Thymus (tissue), 11 donors: ENCODE measurements around the gene TXNDC11. TPM values are rescaled to one million over a fixed set of nuclear protein-coding genes. Genes with fewer than 3 reads are reported as not detected.

ENCODE experiments used
- DNase-seq, 9 donors: peaks; one replicate each; pipeline ENCODE4 v3.0.0-alpha.2; 2013; ENCODE audit warnings: low spot score in 9 of 9, low read depth in 6 of 9, missing footprints in 1 of 9
- H3K27ac ChIP-seq, 2 donors: one replicate each; pipeline ENCODE4 v1.5.1; 2013; ENCODE audit warnings: control low read depth in 1 of 2, low read depth in 1 of 2, low read length in 1 of 2, mild to moderate bottlenecking in 1 of 2, moderate library complexity in 1 of 2
- H3K27me3 ChIP-seq, 2 donors: one replicate each; pipeline ENCODE4 v1.5.1; 2013; ENCODE audit warnings: low read length in 1 of 2; ENCODE audit not compliant: control insufficient read depth in 2 of 2, insufficient read depth in 1 of 2
- H3K36me3 ChIP-seq, 2 donors: one replicate each; pipeline ENCODE4 v1.5.1; 2013; ENCODE audit warnings: low read length in 1 of 2, mild to moderate bottlenecking in 1 of 2, moderate library complexity in 1 of 2; ENCODE audit not compliant: control insufficient read depth in 2 of 2, insufficient read depth in 2 of 2
- H3K4me1 ChIP-seq, 2 donors: one replicate each; pipeline ENCODE4 v1.5.1; 2013; ENCODE audit warnings: low read length in 2 of 2; ENCODE audit not compliant: control insufficient read depth in 2 of 2, insufficient read depth in 2 of 2
- H3K4me3 ChIP-seq, 2 donors: one replicate each; pipeline ENCODE4 v1.5.1; 2013; ENCODE audit warnings: low read length in 2 of 2, control low read depth in 1 of 2, mild to moderate bottlenecking in 1 of 2
- H3K9me3 ChIP-seq, 2 donors: one replicate each; pipeline ENCODE4 v1.5.1; 2013; ENCODE audit warnings: low read length in 1 of 2, mild to moderate bottlenecking in 1 of 2; ENCODE audit not compliant: control insufficient read depth in 2 of 2, insufficient read depth in 1 of 2
- WGBS: extraction: QIAGEN DNeasy Blood & Tissue Kit; methylation state at CpG from one replicate; pipeline ENCODE4 v1.1.7; 2013; 5-methylcytosine and 5-hydroxymethylcytosine counted together
- polyA plus RNA-seq: library from polyadenylated mRNA; stranded (reverse); fragments of 200-250 nt; gene quantifications from one replicate; pipeline ENCODE4 v1.2.3, GENCODE V29; 2013
- total RNA-seq: library from RNA; stranded (reverse); fragments of 120-200 nt; gene quantifications from one replicate; pipeline ENCODE4 v1.2.4, GENCODE V29; 2013
- donor health status: healthy.

TXNDC11 gene
- total and polyA plus RNA-seq, 2 donors, result 22.9 to 46.4 TPM

- peak overlapping the region in 1 of 2 donors; percentile 18 for H3K27ac ChIP-seq
Observed at GRCh38 chr16:11675561-11676511, 66.8 kb downstream of the TXNDC11 start.

DNA sequence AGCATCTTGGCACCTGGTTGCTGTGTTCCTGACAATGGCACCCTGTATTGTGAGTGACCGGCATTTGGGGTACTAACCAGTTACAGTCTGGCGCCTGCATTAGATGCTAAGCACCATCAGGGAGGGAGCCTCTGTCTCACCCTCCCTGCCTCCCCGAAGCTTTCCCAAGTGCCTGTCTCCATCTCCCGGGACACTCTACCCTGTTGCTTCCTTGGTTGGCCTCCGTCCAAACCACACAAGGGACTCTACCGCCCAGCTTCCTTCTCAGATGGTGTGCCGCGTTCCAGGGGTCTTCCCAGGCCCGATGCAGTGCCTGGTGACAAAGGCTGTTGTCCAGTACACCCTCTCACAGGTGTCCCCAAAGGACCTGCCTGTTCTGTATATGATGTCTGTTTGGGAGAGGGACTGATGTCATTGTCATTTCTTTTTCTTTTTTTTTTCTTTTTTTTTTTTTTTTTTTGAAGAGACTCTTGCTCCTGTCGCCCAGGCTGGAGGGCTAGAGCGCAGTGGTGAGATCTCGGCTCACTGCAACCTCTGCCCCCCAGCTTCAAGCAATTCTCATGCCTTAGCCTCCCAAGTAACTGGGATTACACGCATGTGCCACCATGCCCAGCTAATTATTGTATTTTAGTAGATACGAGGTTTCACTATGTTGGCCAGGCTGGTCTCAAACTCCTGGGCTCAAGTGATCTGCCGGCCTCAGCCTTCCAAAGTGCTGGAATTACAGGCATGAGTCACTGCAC, 67.7 kb downstream of the TXNDC11 start:
- Histone ChIP-seq H3K36me3 (peaks cover 57 to 60% of the 10 kb centered on the region in 2 donors), H3K27me3 (no peaks in the 10 kb centered on the region), H3K4me1 (peaks cover 20 to 79% of the 10 kb centered on the region in 2 donors), H3K27ac (no peak overlapping the region), H3K4me3 (no peak overlapping the region), H3K9me3 (peaks cover 0 to 7% of the 10 kb centered on the region in 2 donors)
- 70% methylated on average over 15 of the region's 15 CpGs for WGBS
- DNase-seq, result no peak

More at GRCh38 chr16:11675561-11676511, 66.8 kb downstream of the TXNDC11 start:
- Histone ChIP-seq H3K27me3 (no peaks in the 10 kb centered on the region), H3K4me3 (no peak overlapping the region), H3K36me3 (peaks cover 65 to 67% of the 10 kb centered on the region in 2 donors), H3K9me3 (peaks cover 0 to 2% of the 10 kb centered on the region in 2 donors), H3K4me1 (peaks cover 17 to 75% of the 10 kb centered on the region in 2 donors)
- no peak for DNase-seq
- 92% methylated on average over 42 of the region's 42 CpGs for WGBS

DNA sequence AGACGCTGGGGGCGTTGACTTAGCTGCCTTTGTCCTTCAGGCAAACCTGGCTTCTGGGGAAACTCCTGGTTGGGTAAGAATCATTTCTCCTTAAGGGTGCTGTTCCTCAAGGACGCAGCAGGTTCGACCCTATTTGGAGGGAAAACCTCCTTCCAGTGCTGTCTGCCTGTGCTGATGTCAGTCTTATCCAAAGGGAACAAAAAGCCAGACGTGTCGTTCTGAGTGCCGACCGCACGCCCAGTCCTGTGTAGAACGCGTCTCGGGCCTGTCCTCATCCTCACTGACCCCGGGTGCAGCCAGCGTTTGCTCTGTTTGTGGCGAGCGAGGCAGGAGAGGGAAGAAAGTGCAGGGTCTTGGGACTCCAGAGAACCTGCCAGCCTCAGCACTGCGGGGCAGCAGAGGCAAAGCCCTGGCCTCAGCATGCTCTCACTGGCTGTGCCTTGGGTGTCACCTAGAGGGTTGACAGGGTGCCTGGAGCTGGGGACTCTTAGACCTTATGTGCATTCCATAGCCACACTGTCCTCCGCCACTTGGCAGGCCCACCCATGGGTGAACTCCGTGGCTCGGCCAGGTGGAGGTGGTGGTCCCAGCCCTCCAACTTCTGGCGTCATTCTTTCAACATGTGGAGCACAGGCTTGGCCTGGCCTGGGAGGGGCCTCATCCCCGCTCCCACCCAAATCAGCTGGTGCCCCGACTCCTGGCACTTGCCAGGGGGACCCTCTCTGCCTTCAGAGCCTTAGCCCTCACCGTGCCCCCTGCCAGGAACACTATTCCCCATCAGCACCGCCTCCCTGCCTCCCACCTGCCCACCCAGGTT, 68.4 kb downstream of the TXNDC11 start:
- Histone ChIP-seq H3K27me3 (no peaks in the 10 kb centered on the region), H3K4me3 (no peak overlapping the region), H3K27ac (peak overlapping the region in 1 of 2 donors; percentile 17), H3K4me1 (peaks cover 27 to 83% of the 10 kb centered on the region in 2 donors), H3K36me3 (peaks cover 49 to 52% of the 10 kb centered on the region in 2 donors), H3K9me3 (peaks cover 0 to 7% of the 10 kb centered on the region in 2 donors)
- DNase-seq, result no peak
- 93% methylated on average over 25 of the region's 25 CpGs for WGBS

DNA sequence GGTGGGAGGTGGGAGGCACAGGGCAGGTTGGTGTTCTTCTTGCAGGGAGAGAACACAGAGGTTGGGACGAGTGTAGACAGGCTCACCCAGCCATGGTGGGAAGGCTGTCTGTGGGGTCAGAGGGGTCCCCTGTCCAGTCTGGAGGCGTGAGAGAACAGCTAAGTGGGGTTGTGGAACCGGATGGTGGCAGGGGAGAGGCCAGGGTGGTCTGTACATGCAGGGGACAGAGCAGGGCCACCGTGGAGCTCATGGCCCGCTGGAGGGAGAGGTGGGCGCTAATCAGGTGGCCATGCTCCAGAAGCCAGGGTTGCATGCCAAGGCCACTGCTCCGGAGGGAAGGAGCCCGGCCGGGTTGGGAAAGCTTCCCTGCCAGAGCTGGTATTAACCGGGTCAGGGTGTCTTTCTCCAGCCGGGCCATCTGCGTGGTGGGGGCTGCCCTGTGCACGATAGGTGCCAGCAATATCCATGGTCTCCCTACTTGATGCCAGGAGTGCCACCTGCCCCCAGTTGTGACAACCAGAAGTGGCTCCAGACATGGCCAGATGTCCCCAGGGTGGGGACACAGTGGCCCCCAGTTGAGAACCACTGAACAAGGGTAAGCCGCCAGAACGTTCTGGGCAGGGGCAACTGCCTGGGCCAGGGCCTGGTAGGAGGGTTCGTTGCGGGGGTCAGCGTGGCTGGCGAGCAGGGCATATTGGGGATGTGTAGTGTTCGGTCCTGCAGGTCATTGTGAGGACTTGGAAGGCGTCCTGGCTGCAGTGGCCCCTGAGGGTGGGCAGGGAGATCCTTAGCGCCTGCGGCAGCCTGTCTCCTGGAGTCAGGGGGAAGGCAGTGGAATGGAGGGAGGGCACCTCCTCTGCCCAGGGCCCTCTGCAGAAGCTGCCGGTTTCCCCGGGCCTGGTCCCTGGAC, 69.3 kb downstream of the TXNDC11 start:
- H3K4me3 ChIP-seq, result no peak overlapping the region
- no peak for DNase-seq
- peaks cover 0 to 7% of the 10 kb centered on the region in 2 donors for H3K9me3 ChIP-seq
- H3K27ac ChIP-seq, result peak overlapping the region in 1 of 2 donors; percentile 55
- peaks cover 30 to 79% of the 10 kb centered on the region in 2 donors for H3K4me1 ChIP-seq
- H3K27me3 ChIP-seq, result no peaks in the 10 kb centered on the region
- 91% methylated on average over 25 of the region's 25 CpGs for WGBS
- H3K36me3 ChIP-seq, result peaks cover 41 to 43% of the 10 kb centered on the region in 2 donors

GRCh38 chr16:11672206-11673090, 70.2 kb downstream of the TXNDC11 start:
- Histone ChIP-seq H3K9me3 (peaks cover 0 to 7% of the 10 kb centered on the region in 2 donors), H3K27ac (peak overlapping the region; percentile 62 to 63), H3K4me3 (no peak overlapping the region), H3K36me3 (peaks cover 32 to 34% of the 10 kb centered on the region in 2 donors), H3K4me1 (peaks cover 36 to 76% of the 10 kb centered on the region in 2 donors), H3K27me3 (no peaks in the 10 kb centered on the region)
- WGBS, result 86% methylated on average over 25 of the region's 25 CpGs
- peak in 2 of 9 donors; percentile 36 to 56 for DNase-seq

GRCh38 chr16:11671676-11672075, 71.0 kb downstream of the TXNDC11 start:
- H3K27ac ChIP-seq, result no peak overlapping the region
- H3K4me3 ChIP-seq, result no peak overlapping the region
- H3K4me1 ChIP-seq, result peaks cover 41 to 76% of the 10 kb centered on the region in 2 donors

GRCh38 chr16:11671271-11671670, 71.4 kb downstream of the TXNDC11 start:
- H3K27ac ChIP-seq, result peak overlapping the region in 1 of 2 donors; percentile 25
- H3K36me3 ChIP-seq, result peaks cover 21 to 22% of the 10 kb centered on the region in 2 donors
- H3K9me3 ChIP-seq, result peaks cover 0 to 7% of the 10 kb centered on the region in 2 donors
- H3K4me3 ChIP-seq, result no peak overlapping the region
- 100% methylated on average over 2 of the region's 2 CpGs for WGBS
- H3K27me3 ChIP-seq, result no peaks in the 10 kb centered on the region
- DNase-seq, result no peak
- peaks cover 45 to 77% of the 10 kb centered on the region in 2 donors for H3K4me1 ChIP-seq

More at GRCh38 chr16:11671676-11672075, 71.0 kb downstream of the TXNDC11 start:
- peaks cover 0 to 7% of the 10 kb centered on the region in 2 donors for H3K9me3 ChIP-seq
- DNase-seq, result no peak
- WGBS, result 94% methylated on average over 8 of the region's 8 CpGs
- H3K27me3 ChIP-seq, result no peaks in the 10 kb centered on the region
- H3K36me3 ChIP-seq, result peaks cover 25 to 26% of the 10 kb centered on the region in 2 donors
